Measurements from ENCODE around the gene CADPS2. TPM values are rescaled to one million over a fixed set of nuclear protein-coding genes. Genes with fewer than 3 reads are reported as not detected.

The CADPS2 gene
- polyA plus RNA-seq, 2 donors, result 1.6 to 3.3 TPM

GRCh38 chr7:122710916-122711315, 175.3 kb downstream of the CADPS2 start:
- no peaks in the 10 kb centered on the region for H3K4me1 ChIP-seq (ENCODE audit: control insufficient read depth in 2 of 2, insufficient read depth in 2 of 2, low read length in 1 of 2)
- WGBS, 2 donors, result 72 to 73% methylated on average over 1 of the region's 1 CpG
- no peaks in the 10 kb centered on the region for H3K27me3 ChIP-seq (ENCODE audit: control insufficient read depth in 1 of 2, insufficient read depth in 2 of 2, low read length in 2 of 2)
- H3K9me3 ChIP-seq (ENCODE audit: control insufficient read depth in 2 of 2, insufficient read depth in 1 of 2, low read depth in 1 of 2, low read length in 1 of 2), result no peaks in the 10 kb centered on the region
- H3K4me3 ChIP-seq (ENCODE audit: low read depth in 1 of 2, low read length in 2 of 2), result no peak overlapping the region
- H3K36me3 ChIP-seq (ENCODE audit: control insufficient read depth in 2 of 2, insufficient read depth in 2 of 2, low read length in 1 of 2), result no peaks in the 10 kb centered on the region
- no peak overlapping the region for H3K27ac ChIP-seq (ENCODE audit: low read depth in 2 of 2, low read length in 1 of 2)

DNA sequence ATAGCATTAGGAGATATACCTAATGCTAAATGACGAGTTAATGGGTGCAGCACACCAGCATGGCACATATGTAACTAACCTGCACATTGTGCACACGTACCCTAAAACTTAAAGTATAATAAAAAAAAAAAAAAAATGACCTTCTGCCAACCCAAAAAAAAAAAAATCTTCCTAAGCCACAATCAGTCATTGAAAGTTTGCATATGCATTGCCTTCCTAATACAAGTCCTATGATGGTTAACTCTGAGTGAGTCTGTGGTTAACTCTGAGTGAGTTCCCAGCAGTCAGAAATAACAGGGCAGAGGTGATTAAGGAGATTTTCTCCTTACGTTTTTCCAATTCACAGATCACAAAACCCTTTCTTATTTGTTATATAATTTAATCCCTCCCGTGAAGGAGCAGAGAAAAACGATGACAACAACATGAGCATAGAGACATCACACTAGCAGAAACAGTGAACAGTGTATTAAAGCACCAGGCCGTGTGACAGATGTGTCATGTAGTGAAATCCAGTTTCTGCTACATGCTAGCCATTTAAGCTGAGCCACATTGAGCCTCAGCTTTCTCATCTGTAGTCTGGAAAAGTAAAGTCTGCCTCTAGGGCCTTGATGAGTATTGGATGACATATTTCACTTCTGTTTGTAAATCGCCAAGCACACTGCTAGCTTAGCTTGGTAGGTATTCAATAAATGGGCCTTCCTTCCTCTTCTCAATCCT, 176.2 kb downstream of the CADPS2 start:
- no peaks in the 10 kb centered on the region for H3K27me3 ChIP-seq (ENCODE audit: control insufficient read depth in 1 of 2, insufficient read depth in 2 of 2, low read length in 2 of 2)
- no peak overlapping the region for H3K27ac ChIP-seq (ENCODE audit: low read depth in 2 of 2, low read length in 1 of 2)
- H3K36me3 ChIP-seq (ENCODE audit: control insufficient read depth in 2 of 2, insufficient read depth in 2 of 2, low read length in 1 of 2), result no peaks in the 10 kb centered on the region
- H3K4me1 ChIP-seq (ENCODE audit: control insufficient read depth in 2 of 2, insufficient read depth in 2 of 2, low read length in 1 of 2), result no peaks in the 10 kb centered on the region
- no peak overlapping the region for H3K4me3 ChIP-seq (ENCODE audit: low read depth in 1 of 2, low read length in 2 of 2)
- WGBS, 2 donors, result 72 to 74% methylated on average over 7 of the region's 7 CpGs
- no peaks in the 10 kb centered on the region for H3K9me3 ChIP-seq (ENCODE audit: control insufficient read depth in 2 of 2, insufficient read depth in 1 of 2, low read depth in 1 of 2, low read length in 1 of 2)

DNA sequence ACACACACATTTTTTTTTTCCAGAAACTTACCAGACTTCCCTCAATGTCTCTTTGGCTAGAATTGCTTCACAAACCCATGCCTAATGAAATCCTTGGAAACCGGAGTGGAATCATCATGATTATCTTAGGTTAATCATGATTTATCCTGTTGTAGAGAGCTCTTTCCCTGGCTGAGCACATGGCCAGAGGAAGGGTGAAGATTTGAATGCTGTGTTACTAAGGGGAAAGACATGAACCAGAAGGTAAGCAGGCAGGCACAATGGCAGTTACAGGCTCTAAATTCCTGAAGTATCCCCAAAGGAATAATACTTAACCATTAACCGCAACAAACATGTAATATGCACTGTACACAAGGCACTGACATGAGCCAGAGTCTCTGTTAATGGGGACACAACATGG, 179.4 kb downstream of the CADPS2 start:
- WGBS, 2 donors, result 89 to 90% methylated on average over 2 of the region's 2 CpGs
- Histone ChIP-seq H3K27me3 (ENCODE audit: control insufficient read depth in 1 of 2, insufficient read depth in 2 of 2, low read length in 2 of 2) (no peaks in the 10 kb centered on the region), H3K9me3 (ENCODE audit: control insufficient read depth in 2 of 2, insufficient read depth in 1 of 2, low read depth in 1 of 2, low read length in 1 of 2) (no peaks in the 10 kb centered on the region), H3K4me1 (ENCODE audit: control insufficient read depth in 2 of 2, insufficient read depth in 2 of 2, low read length in 1 of 2) (no peaks in the 10 kb centered on the region), H3K4me3 (ENCODE audit: low read depth in 1 of 2, low read length in 2 of 2) (no peak overlapping the region), H3K27ac (ENCODE audit: low read depth in 2 of 2, low read length in 1 of 2) (no peak overlapping the region), H3K36me3 (ENCODE audit: control insufficient read depth in 2 of 2, insufficient read depth in 2 of 2, low read length in 1 of 2) (no peaks in the 10 kb centered on the region)

- Histone ChIP-seq H3K36me3 (ENCODE audit: control insufficient read depth in 2 of 2, insufficient read depth in 2 of 2, low read length in 1 of 2) (no peaks in the 10 kb centered on the region), H3K9me3 (ENCODE audit: control insufficient read depth in 2 of 2, insufficient read depth in 1 of 2, low read depth in 1 of 2, low read length in 1 of 2) (no peaks in the 10 kb centered on the region)
- WGBS, 2 donors, result 71 to 73% methylated on average over 1 of the region's 1 CpG
These were observed 183.3 kb downstream of the CADPS2 start, which contains the start of gene RNF148 for GRCh38 chr7:122702872-122703510. Gene RNF148 (minus strand): TSS chr7:122702922. CDS start chr7:122702750, 172 bp downstream.

DNA sequence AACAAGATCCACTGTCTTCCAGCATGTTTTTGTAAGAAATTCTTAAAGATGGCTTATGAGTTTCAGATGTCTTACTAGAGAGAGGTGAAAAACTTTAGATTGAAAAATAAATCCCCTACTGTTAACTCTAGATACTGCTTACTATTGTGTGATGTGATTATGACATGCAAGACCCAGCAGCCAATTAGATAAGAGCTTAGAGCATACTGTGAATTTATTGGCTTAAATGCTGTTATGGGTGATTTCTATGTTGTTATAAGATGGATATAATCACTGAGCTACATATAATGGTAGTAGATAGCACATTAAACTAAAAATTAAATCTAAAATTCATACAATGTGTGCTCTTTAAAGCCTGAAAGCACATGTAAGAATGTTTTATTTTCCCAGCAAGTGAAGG, 187.2 kb downstream of the CADPS2 start, which contains the start of gene RNF133:
TSS of gene RNF133 (minus strand) at position 101 of the 400 bp plus-strand sequence. CDS start 199 bp downstream, outside the sequence.
- Histone ChIP-seq H3K36me3 (ENCODE audit: control insufficient read depth in 2 of 2, insufficient read depth in 2 of 2, low read length in 1 of 2) (no peaks in the 10 kb centered on the region), H3K4me3 (ENCODE audit: low read depth in 1 of 2, low read length in 2 of 2) (no peak within 1 kb of the TSS), H3K4me1 (ENCODE audit: control insufficient read depth in 2 of 2, insufficient read depth in 2 of 2, low read length in 1 of 2) (no peaks in the 10 kb centered on the region), H3K9me3 (ENCODE audit: control insufficient read depth in 2 of 2, insufficient read depth in 1 of 2, low read depth in 1 of 2, low read length in 1 of 2) (no peaks in the 10 kb centered on the region), H3K27me3 (ENCODE audit: control insufficient read depth in 1 of 2, insufficient read depth in 2 of 2, low read length in 2 of 2) (no peaks in the 10 kb centered on the region), H3K27ac (ENCODE audit: low read depth in 2 of 2, low read length in 1 of 2) (no peak within 1 kb of the TSS)

More at GRCh38 chr7:122702872-122703510, 183.3 kb downstream of the CADPS2 start, which contains the start of gene RNF148:
- H3K27me3 ChIP-seq (ENCODE audit: control insufficient read depth in 1 of 2, insufficient read depth in 2 of 2, low read length in 2 of 2), result no peaks in the 10 kb centered on the region
- no peak within 1 kb of the TSS for H3K27ac ChIP-seq (ENCODE audit: low read depth in 2 of 2, low read length in 1 of 2)
- H3K4me1 ChIP-seq (ENCODE audit: control insufficient read depth in 2 of 2, insufficient read depth in 2 of 2, low read length in 1 of 2), result no peaks in the 10 kb centered on the region
- no peak within 1 kb of the TSS for H3K4me3 ChIP-seq (ENCODE audit: low read depth in 1 of 2, low read length in 2 of 2)

DNA sequence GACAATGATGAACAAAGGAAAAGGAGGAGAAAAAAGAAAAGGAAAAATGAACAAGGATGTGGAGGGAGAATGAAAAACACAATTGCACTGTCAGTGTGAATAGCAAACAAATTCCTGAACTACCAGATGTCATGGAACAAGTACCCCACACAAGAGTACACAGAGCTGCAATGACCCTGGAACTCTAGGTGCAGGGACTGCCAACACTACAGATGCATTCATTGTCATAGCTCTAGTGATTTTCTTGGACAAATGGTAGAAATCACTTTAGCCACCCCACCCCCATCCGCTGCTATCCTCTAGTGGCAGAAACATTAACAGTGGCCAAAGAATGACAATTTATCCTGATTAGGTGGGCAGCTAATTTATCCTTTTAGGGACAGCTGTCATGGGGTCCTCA, 190.4 kb downstream of the CADPS2 start:
- H3K27ac ChIP-seq (ENCODE audit: low read depth in 2 of 2, low read length in 1 of 2), result no peak overlapping the region
- no peak overlapping the region for H3K4me3 ChIP-seq (ENCODE audit: low read depth in 1 of 2, low read length in 2 of 2)
- no peaks in the 10 kb centered on the region for H3K27me3 ChIP-seq (ENCODE audit: control insufficient read depth in 1 of 2, insufficient read depth in 2 of 2, low read length in 2 of 2)
- no peaks in the 10 kb centered on the region for H3K9me3 ChIP-seq (ENCODE audit: control insufficient read depth in 2 of 2, insufficient read depth in 1 of 2, low read depth in 1 of 2, low read length in 1 of 2)
- 87 to 88% methylated on average over 1 of the region's 1 CpG for WGBS, 2 donors
- H3K4me1 ChIP-seq (ENCODE audit: control insufficient read depth in 2 of 2, insufficient read depth in 2 of 2, low read length in 1 of 2), result no peaks in the 10 kb centered on the region
- H3K36me3 ChIP-seq (ENCODE audit: control insufficient read depth in 2 of 2, insufficient read depth in 2 of 2, low read length in 1 of 2), result no peaks in the 10 kb centered on the region

GRCh38 chr7:122694697-122695096, 191.6 kb downstream of the CADPS2 start:
- H3K9me3 ChIP-seq (ENCODE audit: control insufficient read depth in 2 of 2, insufficient read depth in 1 of 2, low read depth in 1 of 2, low read length in 1 of 2), result no peaks in the 10 kb centered on the region
- WGBS, 2 donors, result 83 to 90% methylated on average over 2 of the region's 2 CpGs

DNA sequence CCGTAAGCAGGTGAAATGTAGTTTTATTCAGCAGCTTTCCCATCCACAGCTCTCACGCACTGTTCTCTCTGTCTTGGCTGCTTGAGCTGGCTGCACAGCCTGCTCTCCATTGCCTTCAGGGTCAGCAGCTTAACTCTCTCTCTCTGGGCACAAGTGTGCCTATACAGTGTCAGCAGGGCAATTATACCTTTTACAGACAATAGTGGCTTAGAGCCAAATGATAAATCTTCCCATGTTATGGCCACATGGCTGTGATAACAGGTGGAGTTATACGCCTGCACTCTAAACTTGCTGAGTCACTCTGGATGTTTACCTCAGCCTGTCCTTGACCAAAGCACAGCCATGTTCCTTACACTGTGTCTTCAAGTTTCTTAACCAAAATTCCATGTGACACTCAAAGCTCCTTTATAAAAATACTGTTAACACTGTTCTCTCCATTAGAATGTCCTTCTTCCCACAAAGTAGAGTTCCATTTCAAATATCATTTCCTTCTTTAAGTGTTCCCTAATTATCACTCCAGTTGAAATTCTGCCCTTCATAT, 193.4 kb downstream of the CADPS2 start:
- H3K9me3 ChIP-seq (ENCODE audit: control insufficient read depth in 2 of 2, insufficient read depth in 1 of 2, low read depth in 1 of 2, low read length in 1 of 2), result peaks cover 0 to 2% of the 10 kb centered on the region in 2 donors
- H3K27me3 ChIP-seq (ENCODE audit: control insufficient read depth in 1 of 2, insufficient read depth in 2 of 2, low read length in 2 of 2), result no peaks in the 10 kb centered on the region
- no peaks in the 10 kb centered on the region for H3K4me1 ChIP-seq (ENCODE audit: control insufficient read depth in 2 of 2, insufficient read depth in 2 of 2, low read length in 1 of 2)
- no peak overlapping the region for H3K4me3 ChIP-seq (ENCODE audit: low read depth in 1 of 2, low read length in 2 of 2)
- H3K36me3 ChIP-seq (ENCODE audit: control insufficient read depth in 2 of 2, insufficient read depth in 2 of 2, low read length in 1 of 2), result no peaks in the 10 kb centered on the region
- no peak overlapping the region for H3K27ac ChIP-seq (ENCODE audit: low read depth in 2 of 2, low read length in 1 of 2)
- 93 to 95% methylated on average over 3 of the region's 3 CpGs for WGBS, 2 donors

More at GRCh38 chr7:122694697-122695096, 191.6 kb downstream of the CADPS2 start:
- no peak overlapping the region for H3K4me3 ChIP-seq (ENCODE audit: low read depth in 1 of 2, low read length in 2 of 2)
- H3K27me3 ChIP-seq (ENCODE audit: control insufficient read depth in 1 of 2, insufficient read depth in 2 of 2, low read length in 2 of 2), result no peaks in the 10 kb centered on the region
- no peaks in the 10 kb centered on the region for H3K36me3 ChIP-seq (ENCODE audit: control insufficient read depth in 2 of 2, insufficient read depth in 2 of 2, low read length in 1 of 2)
- H3K4me1 ChIP-seq (ENCODE audit: control insufficient read depth in 2 of 2, insufficient read depth in 2 of 2, low read length in 1 of 2), result no peaks in the 10 kb centered on the region
- H3K27ac ChIP-seq (ENCODE audit: low read depth in 2 of 2, low read length in 1 of 2), result no peak overlapping the region

- Histone ChIP-seq H3K27ac (ENCODE audit: low read depth in 2 of 2, low read length in 1 of 2) (no peak overlapping the region), H3K4me1 (ENCODE audit: control insufficient read depth in 2 of 2, insufficient read depth in 2 of 2, low read length in 1 of 2) (no peaks in the 10 kb centered on the region), H3K4me3 (ENCODE audit: low read depth in 1 of 2, low read length in 2 of 2) (no peak overlapping the region), H3K27me3 (ENCODE audit: control insufficient read depth in 1 of 2, insufficient read depth in 2 of 2, low read length in 2 of 2) (no peaks in the 10 kb centered on the region), H3K36me3 (ENCODE audit: control insufficient read depth in 2 of 2, insufficient read depth in 2 of 2, low read length in 1 of 2) (no peaks in the 10 kb centered on the region), H3K9me3 (ENCODE audit: control insufficient read depth in 2 of 2, insufficient read depth in 1 of 2, low read depth in 1 of 2, low read length in 1 of 2) (peaks cover 0 to 2% of the 10 kb centered on the region in 2 donors)
- 94 to 95% methylated on average over 14 of the region's 14 CpGs for WGBS, 2 donors
These were observed 194.6 kb downstream of the CADPS2 start for GRCh38 chr7:122691569-122692235.

All from esophagus (tissue), 2 donors.